KMS-11 (cell line): ENCODE results near the gene RGS7.

Source experiments
- H2AFZ ChIP-seq: fragments of 200-600 bp; sonication (generic); 2 replicates; pipeline ENCODE4 v1.6.1; 2016; ENCODE audit warnings: antibody characterized with exemption, mixed run types, low read depth
- H3K27ac ChIP-seq: fragments of 200-600 bp; sonication (generic); 2 replicates; pipeline ENCODE4 v1.6.1; 2016; ENCODE audit warnings: mild to moderate bottlenecking, mixed run types
- H3K27me3 ChIP-seq: fragments of 200-600 bp; sonication (generic); 2 replicates; pipeline ENCODE4 v1.6.1; 2017; ENCODE audit warnings: mild to moderate bottlenecking, low read depth, mixed run types, moderate library complexity; ENCODE audit not compliant: insufficient read depth
- H3K36me3 ChIP-seq: fragments of 200-600 bp; sonication (generic); 2 replicates; pipeline ENCODE4 v1.6.1; 2017; ENCODE audit warnings: mild to moderate bottlenecking, mixed run types; ENCODE audit not compliant: insufficient read depth
- H3K4me1 ChIP-seq: fragments of 200-600 bp; sonication (generic); 2 replicates; pipeline ENCODE4 v1.6.1; 2016; ENCODE audit warnings: mild to moderate bottlenecking, low read depth, mixed run types; ENCODE audit not compliant: poor library complexity, severe bottlenecking
- H3K4me2 ChIP-seq: fragments of 200-600 bp; sonication (generic); 2 replicates; pipeline ENCODE4 v1.7.0; 2016; ENCODE audit warnings: mild to moderate bottlenecking, mixed run types
- H3K4me3 ChIP-seq: fragments of 200-600 bp; sonication (generic); IDR thresholded peaks from 2 replicates; pipeline ENCODE4 v1.6.1; 2017; ENCODE audit warnings: low read depth, low read length, mixed read lengths; ENCODE audit not compliant: insufficient read depth
- H3K79me2 ChIP-seq: fragments of 200-600 bp; sonication (generic); 2 replicates; pipeline ENCODE4 v1.6.1; 2016; ENCODE audit warnings: low read depth, mixed run types; ENCODE audit not compliant: insufficient read depth
- H3K9ac ChIP-seq: fragments of 200-600 bp; sonication (generic); 2 replicates; pipeline ENCODE4 v1.6.1; 2016; ENCODE audit warnings: mild to moderate bottlenecking, mixed run types
- H4K20me1 ChIP-seq: fragments of 200-600 bp; sonication (generic); 2 replicates; pipeline ENCODE4 v1.6.1; 2016; ENCODE audit warnings: mild to moderate bottlenecking, mixed run types; ENCODE audit not compliant: insufficient read depth
- TF ChIP-seq, protein P1 (sequence below): fragments of 200-600 bp; sonication (generic); conservative IDR thresholded peaks from 2 replicates; pipeline ENCODE4 v1.6.1; 2017; ENCODE audit warnings: low read depth, mild to moderate bottlenecking, antibody characterized with exemption, low read length, moderate library complexity, mixed read lengths

The RGS7 gene

DNA sequence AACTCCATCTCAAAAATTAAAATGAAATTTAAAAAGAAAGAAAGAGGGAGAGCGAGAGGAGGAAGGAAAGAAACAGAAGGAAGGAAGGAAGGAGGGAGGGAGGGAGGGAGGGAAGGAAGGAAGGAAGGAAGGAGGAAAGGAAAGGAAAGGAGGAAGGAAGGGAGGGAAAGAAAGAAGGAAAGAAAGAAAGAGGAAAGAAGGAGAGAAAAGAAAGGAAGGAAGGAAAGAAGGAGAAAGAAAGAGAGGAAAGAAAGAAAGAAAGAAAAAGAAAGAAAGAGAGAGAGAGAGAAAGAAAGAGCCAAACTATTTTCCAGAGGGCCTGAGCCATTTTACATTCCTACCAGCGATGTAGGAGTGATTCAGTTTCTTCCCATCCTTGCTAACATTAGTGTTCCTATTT lies 364.0 kb downstream of the RGS7 start:
- Histone ChIP-seq H3K79me2 (no peaks in the 10 kb centered on the region), H3K4me3 (no peak overlapping the region), H3K27me3 (no peaks in the 10 kb centered on the region), H3K4me2 (no peak overlapping the region), H3K4me1 (no peaks in the 10 kb centered on the region), H4K20me1 (no peaks in the 10 kb centered on the region), H3K9ac (no peak overlapping the region), H2AFZ (no peak overlapping the region), H3K27ac (no peak overlapping the region), H3K36me3 (no peaks in the 10 kb centered on the region)
- TF ChIP-seq, protein P1, sequence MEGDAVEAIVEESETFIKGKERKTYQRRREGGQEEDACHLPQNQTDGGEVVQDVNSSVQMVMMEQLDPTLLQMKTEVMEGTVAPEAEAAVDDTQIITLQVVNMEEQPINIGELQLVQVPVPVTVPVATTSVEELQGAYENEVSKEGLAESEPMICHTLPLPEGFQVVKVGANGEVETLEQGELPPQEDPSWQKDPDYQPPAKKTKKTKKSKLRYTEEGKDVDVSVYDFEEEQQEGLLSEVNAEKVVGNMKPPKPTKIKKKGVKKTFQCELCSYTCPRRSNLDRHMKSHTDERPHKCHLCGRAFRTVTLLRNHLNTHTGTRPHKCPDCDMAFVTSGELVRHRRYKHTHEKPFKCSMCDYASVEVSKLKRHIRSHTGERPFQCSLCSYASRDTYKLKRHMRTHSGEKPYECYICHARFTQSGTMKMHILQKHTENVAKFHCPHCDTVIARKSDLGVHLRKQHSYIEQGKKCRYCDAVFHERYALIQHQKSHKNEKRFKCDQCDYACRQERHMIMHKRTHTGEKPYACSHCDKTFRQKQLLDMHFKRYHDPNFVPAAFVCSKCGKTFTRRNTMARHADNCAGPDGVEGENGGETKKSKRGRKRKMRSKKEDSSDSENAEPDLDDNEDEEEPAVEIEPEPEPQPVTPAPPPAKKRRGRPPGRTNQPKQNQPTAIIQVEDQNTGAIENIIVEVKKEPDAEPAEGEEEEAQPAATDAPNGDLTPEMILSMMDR: no peak

DNA sequence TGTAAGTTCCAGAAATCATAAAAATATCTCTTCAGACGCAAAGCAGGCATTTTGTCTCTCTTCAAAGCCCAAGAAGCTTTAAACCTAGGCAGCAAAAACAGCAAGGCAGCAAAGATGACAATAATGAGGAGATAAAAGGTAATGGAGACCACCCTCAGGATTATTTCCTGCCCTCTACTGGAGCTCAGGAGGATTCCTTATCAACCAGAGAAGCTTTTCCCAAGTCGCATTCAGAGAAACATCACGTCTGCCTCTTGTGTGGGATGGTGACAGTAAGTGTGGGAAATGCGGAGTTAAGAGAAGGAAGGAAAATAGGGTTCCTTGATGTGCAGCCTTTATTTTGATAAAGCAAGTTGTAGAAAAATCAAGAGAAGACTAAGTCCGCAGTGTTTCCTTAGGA lies 365.8 kb downstream of the RGS7 start:
- Histone ChIP-seq H3K27me3 (no peaks in the 10 kb centered on the region), H2AFZ (no peak overlapping the region), H3K9ac (no peak overlapping the region), H4K20me1 (no peaks in the 10 kb centered on the region), H3K36me3 (no peaks in the 10 kb centered on the region), H3K79me2 (no peaks in the 10 kb centered on the region), H3K4me3 (no peak overlapping the region), H3K4me2 (no peak overlapping the region), H3K27ac (no peak overlapping the region), H3K4me1 (no peaks in the 10 kb centered on the region)
- TF ChIP-seq, protein P1: no peak

DNA sequence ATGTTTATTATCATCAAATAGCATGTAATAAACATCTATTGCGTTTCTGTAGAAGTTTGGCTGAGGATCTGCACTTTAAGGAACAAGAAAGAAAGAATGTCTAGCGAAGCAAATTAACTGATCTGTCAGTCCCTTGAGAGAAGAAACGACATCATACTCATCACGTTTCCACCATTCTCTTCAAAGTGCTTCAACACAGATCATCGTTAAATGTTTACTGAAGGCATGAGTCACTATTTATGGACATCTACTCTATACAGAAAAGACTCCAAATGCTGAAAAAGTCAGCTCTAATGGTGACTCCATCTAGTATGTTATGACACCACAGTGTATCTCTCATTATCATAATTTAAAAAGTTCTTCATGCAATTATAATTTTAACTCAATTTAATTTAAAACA lies 369.1 kb downstream of the RGS7 start:
- Histone ChIP-seq H3K4me2 (no peak overlapping the region), H3K79me2 (no peaks in the 10 kb centered on the region), H3K36me3 (no peaks in the 10 kb centered on the region), H3K4me3 (no peak overlapping the region), H2AFZ (no peak overlapping the region), H3K27ac (no peak overlapping the region), H3K4me1 (no peaks in the 10 kb centered on the region), H3K27me3 (no peaks in the 10 kb centered on the region), H4K20me1 (no peaks in the 10 kb centered on the region), H3K9ac (no peak overlapping the region)
- TF ChIP-seq, protein P1: no peak

DNA sequence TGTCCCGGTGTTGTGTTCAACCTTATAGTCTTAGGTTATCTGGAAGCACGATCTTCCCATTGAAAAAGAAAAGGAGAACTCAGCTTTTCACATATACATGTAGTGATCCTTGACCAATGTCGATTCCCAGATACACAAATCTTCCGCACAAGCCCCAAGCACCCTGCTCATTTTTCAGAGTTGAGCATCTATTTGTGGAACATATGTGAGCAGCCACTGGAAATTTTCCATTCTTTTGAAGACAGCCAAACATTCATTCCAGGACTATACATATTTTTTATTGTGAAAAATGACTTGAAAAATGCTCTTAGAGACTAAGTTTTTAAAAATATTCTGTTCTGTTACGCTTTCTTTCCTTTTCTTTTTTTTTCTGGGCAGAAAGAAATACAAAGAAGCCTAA lies 371.9 kb downstream of the RGS7 start:
- Histone ChIP-seq H3K79me2 (no peaks in the 10 kb centered on the region), H3K9ac (no peak overlapping the region), H3K36me3 (no peaks in the 10 kb centered on the region), H2AFZ (no peak overlapping the region), H3K27ac (no peak overlapping the region), H3K4me2 (no peak overlapping the region), H3K4me1 (peaks cover 5% of the 10 kb centered on the region), H3K4me3 (no peak overlapping the region), H4K20me1 (no peaks in the 10 kb centered on the region), H3K27me3 (no peaks in the 10 kb centered on the region)
- TF ChIP-seq, protein P1: no peak
